SU-DHL-6 (cell line): Measurements from ENCODE around the gene RABGAP1.

Experiments
- H2AFZ ChIP-seq: fragments of 200-600 bp; sonication (generic); 2 replicates; pipeline ENCODE4 v1.6.1; 2014; ENCODE audit warnings: low read depth, mild to moderate bottlenecking, moderate library complexity, mixed read lengths, antibody characterized with exemption, low read length; ENCODE audit not compliant: severe bottlenecking
- H3F3A ChIP-seq: fragments of 200-600 bp; shearing (Covaris generic); 2 replicates; pipeline ENCODE4 v1.6.0; 2016; ENCODE audit warnings: antibody characterized with exemption, mild to moderate bottlenecking; ENCODE audit not compliant: insufficient read depth
- H3K27ac ChIP-seq: fragments of 200-600 bp; sonication (generic); 2 replicates; pipeline ENCODE4 v1.5.1; 2016; ENCODE audit warnings: low read depth, mild to moderate bottlenecking, low read length, moderate library complexity, mixed read lengths
- H3K27me3 ChIP-seq: fragments of 200-600 bp; sonication (generic), shearing (Covaris generic); 2 replicates; pipeline ENCODE4 v1.6.0; 2014; ENCODE audit warnings: mild to moderate bottlenecking, low read length
- H3K36me3 ChIP-seq: fragments of 200-600 bp; sonication (generic); 2 replicates; pipeline ENCODE4 v1.6.1; 2014; ENCODE audit warnings: mild to moderate bottlenecking, low read length, mixed read lengths
- H3K4me2 ChIP-seq: fragments of 300-600, 200-600 bp; shearing (Covaris generic), sonication (generic); 2 replicates; pipeline ENCODE4 v1.6.0; 2014; ENCODE audit warnings: low read length, low read depth, mild to moderate bottlenecking; ENCODE audit not compliant: poor library complexity, severe bottlenecking
- H3K4me3 ChIP-seq: fragments of 200-600 bp; sonication (generic); 2 replicates; pipeline ENCODE4 v1.5.1; 2014; ENCODE audit warnings: antibody characterized with exemption, low read length, mild to moderate bottlenecking, mixed read lengths; ENCODE audit not compliant: insufficient read depth, poor library complexity, severe bottlenecking
- H3K79me2 ChIP-seq: fragments of 200-600 bp; sonication (generic); 2 replicates; pipeline ENCODE4 v1.6.1; 2014; ENCODE audit warnings: mild to moderate bottlenecking, low read length, moderate library complexity; ENCODE audit not compliant: insufficient read depth
- H3K9ac ChIP-seq: fragments of 200-600 bp; sonication (generic); 2 replicates; pipeline ENCODE4 v1.7.0; 2014; ENCODE audit warnings: mild to moderate bottlenecking, low read length
- H3K9me2 ChIP-seq: fragments of 200-600 bp; sonication (generic); replicated peaks from 2 replicates; pipeline ENCODE4 v1.6.1; 2014; ENCODE audit warnings: low read length; ENCODE audit not compliant: insufficient read depth
- H3K9me3 ChIP-seq: fragments of 200-600 bp; sonication (generic); 2 replicates; pipeline ENCODE4 v1.6.1; 2014; ENCODE audit warnings: low read length, mixed read lengths; ENCODE audit not compliant: insufficient read depth
- H4K20me1 ChIP-seq: fragments of 200-600 bp; sonication (generic); 2 replicates; pipeline ENCODE4 v1.6.1; 2014; ENCODE audit warnings: low read depth, mild to moderate bottlenecking, antibody characterized with exemption, low read length, moderate library complexity, mixed read lengths
- CTCF ChIP-seq: fragments of 200-600 bp; sonication (generic); IDR thresholded peaks from one replicate; pipeline ENCODE4 v1.5.1; 2017; ENCODE audit warnings: antibody characterized with exemption, mild to moderate bottlenecking, low read length, moderate library complexity; ENCODE audit not compliant: insufficient read depth, poor library complexity, severe bottlenecking
- EZH2phosphoT487 ChIP-seq: fragments of 200-600 bp; sonication (generic), shearing (Covaris generic); conservative IDR thresholded peaks from 2 replicates; pipeline ENCODE4 v1.6.1; 2018; ENCODE audit warnings: mild to moderate bottlenecking, antibody characterized with exemption, low read length, moderate library complexity, mixed read lengths

Gene RABGAP1

GRCh38 chr9:123091459-123091858 lies 150.6 kb downstream of the RABGAP1 start:
- no peak overlapping the region for H2AFZ ChIP-seq
- H3K9me2 ChIP-seq, result no peaks in the 10 kb centered on the region
- peaks cover 5% of the 10 kb centered on the region; the same call in 1 of the 2 replicates for H3F3A ChIP-seq
- H3K36me3 ChIP-seq, result peaks cover 20% of the 10 kb centered on the region
- peak overlapping the region; percentile 59; the same call in 1 of the 2 replicates for H3K27ac ChIP-seq
- no peaks in the 10 kb centered on the region for H3K79me2 ChIP-seq
- H4K20me1 ChIP-seq, result no peaks in the 10 kb centered on the region
- no peaks in the 10 kb centered on the region for H3K27me3 ChIP-seq
- H3K9ac ChIP-seq, result no peak overlapping the region
- H3K4me3 ChIP-seq, result no peak overlapping the region
- TF ChIP-seq EZH2phosphoT487 (no peak), CTCF (peak; percentile 40)
- H3K4me2 ChIP-seq, result no peak overlapping the region
- no peaks in the 10 kb centered on the region for H3K9me3 ChIP-seq

- no peaks in the 10 kb centered on the region for H3K9me2 ChIP-seq
- no peaks in the 10 kb centered on the region for H3K79me2 ChIP-seq
- H3K36me3 ChIP-seq, result peaks cover 20% of the 10 kb centered on the region
- no peaks in the 10 kb centered on the region for H3K27me3 ChIP-seq
- TF ChIP-seq EZH2phosphoT487 (no peak), CTCF (no peak)
- no peak overlapping the region for H2AFZ ChIP-seq
- H3K9me3 ChIP-seq, result no peaks in the 10 kb centered on the region
- H3K4me2 ChIP-seq, result no peak overlapping the region
- H3F3A ChIP-seq, result peaks cover 5% of the 10 kb centered on the region; the same call in 1 of the 2 replicates
- no peak overlapping the region for H3K9ac ChIP-seq
- no peak overlapping the region for H3K27ac ChIP-seq
- no peaks in the 10 kb centered on the region for H4K20me1 ChIP-seq
- H3K4me3 ChIP-seq, result no peak overlapping the region
Measured at GRCh38 chr9:123093141-123093540, 152.3 kb downstream of the RABGAP1 start.

GRCh38 chr9:123096987-123097386 lies 156.2 kb downstream of the RABGAP1 start:
- Histone ChIP-seq H3K27me3 (no peaks in the 10 kb centered on the region), H3K4me3 (no peak overlapping the region), H3K36me3 (peaks cover 22% of the 10 kb centered on the region; the same call in 1 of the 2 replicates), H3K9me3 (no peaks in the 10 kb centered on the region), H3K4me2 (no peak overlapping the region), H3F3A (peaks cover 5% of the 10 kb centered on the region; the same call in 1 of the 2 replicates), H3K9ac (no peak overlapping the region), H3K79me2 (no peaks in the 10 kb centered on the region), H2AFZ (no peak overlapping the region), H3K9me2 (no peaks in the 10 kb centered on the region), H3K27ac (no peak overlapping the region), H4K20me1 (no peaks in the 10 kb centered on the region)
- no peak for TF ChIP-seq CTCF
- no peak for TF ChIP-seq EZH2phosphoT487
